Neural crest cell (in vitro differentiated cells): ENCODE data around the gene BEAN1. TPM values are rescaled to one million over a fixed set of nuclear protein-coding genes. Genes with fewer than 3 reads are reported as not detected.
"Not testable (repeated sequence)": the region's sequence is repeated elsewhere in the genome, so short reads cannot be mapped to it uniquely, and the experiment has no call there.

Experiments used
- DNase-seq: peaks from one replicate; pipeline ENCODE4 v3.0.0; 2021; ENCODE audit warnings: low read depth, mixed read lengths, low spot score
- H3K27ac Mint-ChIP-seq: one replicate; pipeline ENCODE4 v1.8.0; 2021; ENCODE audit warnings: mild to moderate bottlenecking, mixed read lengths; ENCODE audit not compliant: unreplicated experiment
- H3K27me3 Mint-ChIP-seq: 2 replicates; pipeline ENCODE4 v1.8.0; 2021; ENCODE audit warnings: low read depth, mild to moderate bottlenecking, mixed read lengths
- H3K36me3 Mint-ChIP-seq: 2 replicates; pipeline ENCODE4 v1.8.0; 2021; ENCODE audit warnings: low read depth, mild to moderate bottlenecking, mixed read lengths
- H3K4me1 Mint-ChIP-seq: 2 replicates; pipeline ENCODE4 v1.8.0; 2021; ENCODE audit warnings: mixed read lengths
- H3K4me3 Mint-ChIP-seq: one replicate; pipeline ENCODE4 v1.8.0; 2021; ENCODE audit warnings: mild to moderate bottlenecking, mixed read lengths
- H3K9me3 Mint-ChIP-seq: 2 replicates; pipeline ENCODE4 v1.8.0; 2021; ENCODE audit warnings: mixed read lengths
- total RNA-seq: library from RNA; stranded (reverse); gene quantifications from 2 replicates; pipeline ENCODE4 v1.2.1, GENCODE V29; 2021
- TF ChIP-seq, protein P1 (sequence below): fragments of 200-600 bp; sonication (generic); conservative IDR thresholded peaks from 2 replicates; pipeline ENCODE4 v1.5.0; 2021; ENCODE audit warnings: antibody characterized with exemption, mild to moderate bottlenecking

BEAN1 gene
- total RNA-seq, 1 donor from 2014 or later: 1.5 TPM

DNA sequence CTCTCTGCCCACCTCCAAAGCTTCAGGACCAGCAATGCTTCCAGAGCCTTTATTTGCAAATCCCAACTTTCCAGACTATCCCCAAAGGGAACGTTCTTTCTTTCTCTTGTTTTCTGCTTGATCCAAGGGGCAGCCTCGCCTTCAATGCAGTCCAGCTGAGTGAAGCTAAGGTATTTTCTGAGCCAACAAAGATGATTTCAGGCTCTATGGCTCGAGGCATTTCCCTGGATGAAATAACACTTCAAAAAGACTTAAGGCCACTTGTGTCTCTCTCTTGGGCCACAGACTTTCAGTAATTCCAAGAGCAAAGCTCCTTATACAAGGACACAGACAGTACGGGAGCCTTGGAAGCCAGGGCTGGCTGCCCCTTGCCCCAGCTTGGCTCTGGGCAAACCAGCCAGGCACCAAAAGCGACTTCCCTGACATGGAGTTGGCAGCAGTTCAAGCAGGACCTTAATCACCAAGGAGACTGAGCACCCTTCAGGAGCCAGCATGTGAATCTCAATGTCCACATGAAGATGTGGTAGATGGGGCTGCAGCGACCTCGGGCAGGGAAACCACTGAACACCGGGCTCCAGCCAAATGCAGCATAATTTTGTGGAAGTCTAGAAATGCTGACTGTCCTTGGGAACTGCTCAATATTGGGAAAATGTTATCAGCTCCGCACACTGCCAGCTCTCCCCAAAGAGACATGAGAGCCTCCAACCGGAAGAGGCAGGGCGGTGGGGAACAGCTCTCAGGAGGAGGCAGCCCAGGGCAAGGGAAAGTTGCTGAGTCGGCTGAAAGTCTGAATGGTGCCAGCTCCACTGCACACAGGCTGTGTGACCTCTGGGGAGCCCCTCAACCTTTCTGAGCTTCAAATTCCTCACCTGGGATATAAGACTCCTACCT is 83.9 kb downstream of the BEAN1 start:
- Mint-ChIP-seq H3K4me3 (no peak overlapping the region), H3K27ac (peak overlapping the region; percentile 50), H3K4me1 (peaks cover 36% of the 10 kb centered on the region), H3K27me3 (no peaks in the 10 kb centered on the region), H3K36me3 (peaks cover 4% of the 10 kb centered on the region), H3K9me3 (no peaks in the 10 kb centered on the region)
- DNase-seq: no peak
- TF ChIP-seq, protein P1, sequence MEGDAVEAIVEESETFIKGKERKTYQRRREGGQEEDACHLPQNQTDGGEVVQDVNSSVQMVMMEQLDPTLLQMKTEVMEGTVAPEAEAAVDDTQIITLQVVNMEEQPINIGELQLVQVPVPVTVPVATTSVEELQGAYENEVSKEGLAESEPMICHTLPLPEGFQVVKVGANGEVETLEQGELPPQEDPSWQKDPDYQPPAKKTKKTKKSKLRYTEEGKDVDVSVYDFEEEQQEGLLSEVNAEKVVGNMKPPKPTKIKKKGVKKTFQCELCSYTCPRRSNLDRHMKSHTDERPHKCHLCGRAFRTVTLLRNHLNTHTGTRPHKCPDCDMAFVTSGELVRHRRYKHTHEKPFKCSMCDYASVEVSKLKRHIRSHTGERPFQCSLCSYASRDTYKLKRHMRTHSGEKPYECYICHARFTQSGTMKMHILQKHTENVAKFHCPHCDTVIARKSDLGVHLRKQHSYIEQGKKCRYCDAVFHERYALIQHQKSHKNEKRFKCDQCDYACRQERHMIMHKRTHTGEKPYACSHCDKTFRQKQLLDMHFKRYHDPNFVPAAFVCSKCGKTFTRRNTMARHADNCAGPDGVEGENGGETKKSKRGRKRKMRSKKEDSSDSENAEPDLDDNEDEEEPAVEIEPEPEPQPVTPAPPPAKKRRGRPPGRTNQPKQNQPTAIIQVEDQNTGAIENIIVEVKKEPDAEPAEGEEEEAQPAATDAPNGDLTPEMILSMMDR: no peak

DNA sequence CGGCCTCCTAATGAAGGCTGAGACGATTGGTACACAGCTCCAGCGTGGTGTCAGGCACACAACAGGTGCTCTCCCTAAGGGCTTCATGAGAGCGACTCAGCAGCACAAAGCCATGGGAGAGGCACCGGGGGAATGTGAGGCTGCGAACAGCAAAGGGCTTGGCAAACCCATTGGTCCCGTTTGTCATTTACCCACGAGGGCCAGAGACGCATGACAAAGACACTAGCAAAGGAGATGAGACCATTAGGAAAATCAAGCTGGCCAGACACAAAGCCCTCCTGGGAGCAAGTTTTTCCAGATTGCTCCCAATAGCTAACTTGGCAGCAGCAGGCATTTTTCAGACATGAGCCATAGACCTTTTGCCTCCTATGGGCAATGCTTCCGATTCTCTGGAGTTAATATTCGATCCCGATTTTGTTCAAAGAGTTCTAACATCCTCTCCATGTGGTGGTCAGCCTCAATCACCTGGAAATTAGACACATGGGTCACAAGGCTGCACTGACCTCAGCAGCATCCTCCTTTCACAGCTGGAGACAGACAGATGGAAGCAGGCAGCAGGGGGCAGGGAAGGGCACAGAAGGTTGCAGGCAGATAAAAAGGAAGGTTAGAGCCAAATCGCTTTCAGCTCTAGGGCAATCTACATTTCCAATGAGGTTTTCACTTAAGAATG is 84.6 kb downstream of the BEAN1 start:
- Mint-ChIP-seq H3K27ac (peak overlapping the region; percentile 61), H3K9me3 (no peaks in the 10 kb centered on the region), H3K27me3 (no peaks in the 10 kb centered on the region), H3K4me1 (peaks cover 44% of the 10 kb centered on the region), H3K36me3 (peaks cover 4% of the 10 kb centered on the region), H3K4me3 (no peak overlapping the region)
- no peak for DNase-seq
- TF ChIP-seq, protein P1: no peak

GRCh38 chr16:66512272-66513110 is 85.4 kb downstream of the BEAN1 start:
- peaks cover 52% of the 10 kb centered on the region for H3K4me1 Mint-ChIP-seq

GRCh38 chr16:66513111-66513723 is 86.1 kb downstream of the BEAN1 start:
- peaks cover 7% of the 10 kb centered on the region for H3K36me3 Mint-ChIP-seq
- H3K27me3 Mint-ChIP-seq: no peaks in the 10 kb centered on the region
- H3K9me3 Mint-ChIP-seq: no peaks in the 10 kb centered on the region
- no peak for DNase-seq
- TF ChIP-seq, protein P1: no peak
- H3K4me3 Mint-ChIP-seq: no peak overlapping the region
- H3K27ac Mint-ChIP-seq: peak overlapping the region; percentile 0
- peaks cover 58% of the 10 kb centered on the region for H3K4me1 Mint-ChIP-seq

More at GRCh38 chr16:66512272-66513110, 85.4 kb downstream of the BEAN1 start:
- Mint-ChIP-seq H3K27ac (peak overlapping the region; percentile 0), H3K36me3 (peaks cover 4% of the 10 kb centered on the region), H3K9me3 (no peaks in the 10 kb centered on the region), H3K27me3 (no peaks in the 10 kb centered on the region), H3K4me3 (no peak overlapping the region)
- TF ChIP-seq, protein P1: no peak
- no peak for DNase-seq

GRCh38 chr16:66514391-66514790 is 87.3 kb downstream of the BEAN1 start:
- H3K4me3 Mint-ChIP-seq, H3K36me3 Mint-ChIP-seq, H3K9me3 Mint-ChIP-seq, H3K27me3 Mint-ChIP-seq, DNase-seq, H3K27ac Mint-ChIP-seq: not testable (repeated sequence)
- peaks cover 62% of the 10 kb centered on the region for H3K4me1 Mint-ChIP-seq

GRCh38 chr16:66514980-66515595 is 88.0 kb downstream of the BEAN1 start:
- Mint-ChIP-seq H3K4me1 (peaks cover 62% of the 10 kb centered on the region), H3K27ac (peak overlapping the region; percentile 97)
- not testable (repeated sequence) for H3K27me3 Mint-ChIP-seq, DNase-seq, H3K4me3 Mint-ChIP-seq, H3K36me3 Mint-ChIP-seq, H3K9me3 Mint-ChIP-seq
